Renal cortical epithelial cell (primary cell): ENCODE measurements around the gene NRXN3. TPM values are rescaled to one million over a fixed set of nuclear protein-coding genes. Genes with fewer than 3 reads are reported as not detected.

Source experiments
- DNase-seq: peaks from one replicate; pipeline ENCODE4 v3.0.0-alpha.2; 2011; ENCODE audit warnings: low read depth
- total RNA-seq: library from RNA; depleted of rRNA; stranded (reverse); fragments of >200 nt; gene quantifications from 2 replicates; pipeline ENCODE4 v1.2.3, GENCODE V29; 2014

The NRXN3 gene
- total RNA-seq, 1 donor from 2014 or later = 2.9 TPM

GRCh38 chr14:78173346-78174035 lies 3.3 kb downstream of the NRXN3 start:
- no peak for DNase-seq

- no peak for DNase-seq
Measured at GRCh38 chr14:78175412-78175811, 5.2 kb downstream of the NRXN3 start.

GRCh38 chr14:78178071-78178470 lies 7.9 kb downstream of the NRXN3 start:
- no peak for DNase-seq

- no peak for DNase-seq
Measured at GRCh38 chr14:78178971-78179370, 8.8 kb downstream of the NRXN3 start.

GRCh38 chr14:78181270-78181669 lies 11.1 kb downstream of the NRXN3 start:
- DNase-seq = no peak

- no peak for DNase-seq
Measured at GRCh38 chr14:78182722-78183121, 12.5 kb downstream of the NRXN3 start.

- DNase-seq = no peak
Measured at GRCh38 chr14:78184157-78184556, 14.0 kb downstream of the NRXN3 start.

- no peak for DNase-seq
Measured at GRCh38 chr14:78186277-78186676, 16.1 kb downstream of the NRXN3 start.

GRCh38 chr14:78188882-78189281 lies 18.7 kb downstream of the NRXN3 start:
- DNase-seq = no peak

GRCh38 chr14:78195431-78195830 lies 25.3 kb downstream of the NRXN3 start:
- DNase-seq = no peak

- DNase-seq = no peak
Measured at GRCh38 chr14:78196323-78196722, 26.1 kb downstream of the NRXN3 start.

GRCh38 chr14:78197051-78197450 lies 26.9 kb downstream of the NRXN3 start:
- DNase-seq = no peak

- DNase-seq = no peak
Measured at GRCh38 chr14:78202163-78202562, 32.0 kb downstream of the NRXN3 start.

- DNase-seq = no peak
Measured at GRCh38 chr14:78202976-78203375, 32.8 kb downstream of the NRXN3 start.

GRCh38 chr14:78207414-78207813 lies 37.2 kb downstream of the NRXN3 start:
- DNase-seq = no peak

- DNase-seq = no peak
Measured at GRCh38 chr14:78220273-78220672, 50.1 kb downstream of the NRXN3 start.

GRCh38 chr14:78222746-78223145 lies 52.6 kb downstream of the NRXN3 start:
- no peak for DNase-seq

- peak; percentile 7 for DNase-seq
Measured at GRCh38 chr14:78227248-78228077, 57.3 kb downstream of the NRXN3 start.

- DNase-seq = no peak
Measured at GRCh38 chr14:78228702-78229327, 58.6 kb downstream of the NRXN3 start.

GRCh38 chr14:78232231-78233000 lies 62.2 kb downstream of the NRXN3 start:
- no peak for DNase-seq

- DNase-seq = no peak
Measured at GRCh38 chr14:78238141-78238540, 68.0 kb downstream of the NRXN3 start.

- DNase-seq = no peak
Measured at GRCh38 chr14:78240567-78240966, 70.4 kb downstream of the NRXN3 start.
